GM12892 (cell line): ENCODE results near the gene MAN2B1. TPM values are rescaled to one million over a fixed set of nuclear protein-coding genes. Genes with fewer than 3 reads are reported as not detected.
"Not testable (repeated sequence)": the region's sequence is repeated elsewhere in the genome, so short reads cannot be mapped to it uniquely, and the experiment has no call there.

Experiments used
- DNase-seq: peaks from one replicate; pipeline ENCODE4 v3.0.0; 2011; ENCODE audit not compliant: insufficient read length
- FAIRE-seq: peaks from 2 replicates; lab custom pipeline; 2011; peaks lifted over from hg19 to GRCh38; lab: Jason Lieb, UNC
- POLR2A ChIP-seq: IDR thresholded peaks from 2 replicates; pipeline ENCODE4 v1.6.1; 2011; ENCODE audit warnings: low read depth, low read length, control low read depth
- POLR2AphosphoS5 ChIP-seq: IDR thresholded peaks from 2 replicates; pipeline ENCODE4 v1.6.1; 2011; ENCODE audit warnings: low read depth, low read length, control low read depth
- TAF1 ChIP-seq: IDR thresholded peaks from 2 replicates; pipeline ENCODE4 v1.6.1; 2011; ENCODE audit warnings: low read depth, mild to moderate bottlenecking, control low read depth, low read length, borderline replicate concordance
- polyA plus RNA-seq: library from polyadenylated mRNA; unstranded; fragments of >200 nt; gene quantifications from one replicate; pipeline ENCODE4 v1.2.1, GENCODE V29; 2012; ENCODE audit warnings: missing spikeins, inconsistent platforms; ENCODE audit not compliant: missing spikeins

The MAN2B1 gene
- polyA plus RNA-seq: 74.6 TPM

DNA sequence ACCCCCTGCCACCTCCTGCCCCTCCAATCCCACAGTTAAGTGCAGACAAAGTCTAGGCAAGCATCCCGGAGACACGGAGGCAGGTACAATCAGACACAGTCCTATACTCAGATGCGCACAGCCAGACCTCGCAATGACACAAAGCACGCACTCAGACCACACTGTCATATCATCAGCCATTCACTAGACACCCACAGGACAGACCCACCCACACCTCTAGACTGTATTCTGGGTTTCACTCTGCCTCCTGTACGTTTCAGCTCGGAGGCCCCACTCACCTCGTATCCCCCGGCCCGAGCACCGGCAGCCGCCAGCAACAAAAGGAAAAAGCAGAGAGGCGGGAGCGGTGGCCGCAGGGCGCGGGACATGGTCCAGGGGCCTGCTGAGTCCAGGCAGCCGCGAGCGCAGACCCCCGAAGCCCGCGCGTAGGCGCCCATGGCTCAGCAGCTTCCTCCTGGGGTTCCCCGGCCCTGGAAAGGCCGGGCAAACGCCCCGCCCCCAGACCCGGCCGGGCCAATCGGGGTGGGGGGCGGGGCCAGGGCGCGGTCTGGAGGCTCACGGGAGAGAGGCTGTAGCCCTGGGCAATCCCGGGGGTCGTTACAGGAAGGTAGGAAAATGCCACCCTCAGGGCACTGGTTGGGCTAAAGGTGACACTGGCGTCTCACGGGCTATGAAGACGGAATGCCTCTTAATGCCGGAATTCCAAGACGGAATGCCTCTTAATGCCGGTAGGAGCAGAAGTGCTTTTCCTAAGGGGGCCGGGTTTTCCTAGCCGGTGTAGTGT is at the start of gene MAN2B1, which contains the start of gene WDR83:
Gene MAN2B1, minus strand, starts transcription at position 478 of the 784 bp plus-strand sequence. Its CDS starts 41 bp downstream, at position 437.
Gene WDR83, plus strand, starts transcription at position 543 of the 784 bp plus-strand sequence. CDS start 2,984 bp downstream, outside the sequence.
- FAIRE-seq (peak; percentile 92), DNase-seq (peak; percentile 96)
- TF ChIP-seq POLR2A (peak; percentile 75; the same call in 1 of the 2 replicates), TAF1 (peak; percentile 71; the same call in 1 of the 2 replicates), POLR2AphosphoS5 (peak; percentile 52; the same call in 1 of the 2 replicates)

DNA sequence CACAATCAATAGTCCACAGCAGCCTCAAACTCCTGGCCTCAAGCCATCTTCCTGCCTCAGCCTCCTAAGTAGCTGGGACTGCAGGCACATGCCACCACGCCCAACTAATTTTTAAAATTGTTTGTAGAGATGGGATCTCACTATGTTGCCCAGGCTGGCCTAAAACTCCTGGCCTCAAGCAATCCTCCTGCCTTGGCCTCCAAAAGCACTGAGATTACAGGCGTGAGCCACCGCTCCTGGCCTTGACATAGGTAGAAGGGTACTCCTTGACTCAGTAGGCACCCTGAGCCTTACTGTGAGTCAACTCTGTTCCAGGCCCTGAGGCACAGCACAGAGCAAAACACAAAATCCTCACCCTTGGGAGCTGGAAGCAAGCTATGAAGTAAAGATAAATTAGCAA is 49.4 kb upstream of the MAN2B1 start:
- TF ChIP-seq POLR2AphosphoS5 (no peak), POLR2A (no peak), TAF1 (no peak)
- FAIRE-seq: no peak
- DNase-seq: no peak

DNA sequence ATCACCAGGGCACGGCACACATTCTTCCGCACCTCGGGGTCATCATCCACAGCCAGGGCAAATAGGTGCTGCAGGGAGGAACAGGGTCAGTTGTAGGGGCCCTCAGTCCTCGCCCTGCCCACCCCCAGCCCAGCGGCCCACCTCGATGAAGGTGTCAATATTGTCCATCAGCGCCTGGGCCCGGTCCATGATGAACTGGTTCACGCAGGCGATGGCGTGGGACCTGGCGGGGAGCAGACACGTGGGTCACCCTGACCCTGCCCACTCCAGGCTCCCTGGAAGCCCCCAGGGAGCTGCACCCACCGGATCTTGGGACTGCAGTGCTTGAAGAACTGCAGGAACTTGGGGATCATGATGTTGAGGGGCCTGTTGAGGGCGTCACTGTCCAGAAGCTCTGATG is 48.6 kb upstream of the MAN2B1 start:
- no peak for DNase-seq
- no peak for FAIRE-seq
- TF ChIP-seq POLR2A (no peak), POLR2AphosphoS5 (no peak), TAF1 (no peak)

DNA sequence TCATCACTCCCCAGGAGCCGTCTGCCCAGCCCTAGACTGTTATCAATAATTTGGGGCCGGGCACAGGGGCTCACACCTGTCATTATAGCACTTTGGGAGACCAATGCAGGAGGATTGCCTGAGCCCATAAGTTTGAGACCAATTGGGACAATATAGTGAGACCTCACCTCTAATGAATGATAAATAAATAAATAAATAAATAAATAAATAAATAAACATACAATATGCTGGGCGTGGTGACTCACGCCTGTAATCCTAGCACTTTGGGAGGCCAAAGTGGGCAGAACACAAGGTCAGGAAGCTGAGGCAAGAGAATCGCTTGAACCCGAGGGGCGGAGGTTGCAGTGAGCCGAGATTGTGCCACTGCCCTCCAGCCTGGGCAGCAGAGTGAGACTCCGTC is 46.8 kb upstream of the MAN2B1 start:
- FAIRE-seq, DNase-seq: not testable (repeated sequence)

DNA sequence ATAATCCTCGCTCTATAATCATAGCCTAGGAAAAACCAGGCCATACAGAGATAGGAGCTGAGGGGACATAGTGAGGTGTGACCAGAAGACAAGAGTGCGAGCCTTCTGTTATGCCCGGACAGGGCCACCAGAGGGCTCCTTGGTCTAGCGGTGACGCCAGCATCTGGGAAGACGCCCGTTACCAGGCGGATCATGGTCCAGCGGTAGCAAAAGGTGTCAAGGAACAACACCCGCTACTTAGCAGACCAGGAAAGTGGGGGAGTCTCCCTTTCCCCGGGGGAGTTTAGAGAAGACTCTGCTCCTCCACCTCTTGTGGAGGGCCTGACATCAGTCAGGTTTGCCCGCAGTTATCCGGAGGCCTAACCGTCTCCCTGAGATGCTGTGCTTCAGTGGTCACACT is 45.5 kb upstream of the MAN2B1 start:
- not testable (repeated sequence) for FAIRE-seq, DNase-seq

DNA sequence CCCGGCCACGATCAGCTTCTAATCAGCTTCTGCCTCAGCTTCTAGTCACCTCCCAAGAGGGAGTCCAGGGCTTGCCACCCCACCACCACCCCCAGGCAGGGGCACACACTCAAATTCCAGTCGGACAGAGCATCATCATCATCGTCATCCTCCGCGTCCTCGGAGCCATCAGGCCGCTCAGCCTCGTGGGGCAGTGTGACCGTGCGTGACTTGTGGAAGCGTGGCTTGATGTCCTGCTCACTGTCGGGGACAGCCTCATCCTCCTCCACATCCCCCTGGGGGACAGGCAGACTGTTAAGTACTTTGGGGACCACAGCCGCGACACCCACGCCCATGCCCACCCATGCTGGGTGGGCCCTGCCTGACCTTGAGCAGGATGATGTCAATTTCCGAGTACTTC is 44.6 kb upstream of the MAN2B1 start:
- FAIRE-seq (no peak), DNase-seq (no peak)
- TF ChIP-seq TAF1: no peak
- no peak for TF ChIP-seq POLR2AphosphoS5
- no peak for TF ChIP-seq POLR2A

DNA sequence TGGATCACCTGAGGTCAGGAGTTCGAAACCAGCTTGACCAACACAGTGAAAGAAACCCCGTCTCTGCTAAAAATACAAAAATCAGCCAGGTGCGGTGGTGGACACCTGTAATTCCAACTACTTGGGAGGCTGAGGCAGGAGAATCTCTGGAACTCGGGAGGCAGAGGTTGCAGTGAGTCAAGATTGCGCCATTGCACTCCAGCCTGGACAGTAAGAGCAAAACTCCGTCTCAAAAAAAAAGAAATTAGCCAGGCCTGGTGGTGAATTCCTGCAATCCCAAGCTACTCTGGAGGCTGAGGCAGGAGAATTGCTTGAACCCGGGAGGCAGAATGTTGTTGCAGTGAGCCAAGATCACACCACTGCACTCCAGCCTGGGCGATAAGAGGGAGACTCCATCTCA is 42.1 kb upstream of the MAN2B1 start:
- FAIRE-seq (no peak), DNase-seq (no peak)
- TF ChIP-seq POLR2A (no peak), TAF1 (no peak), POLR2AphosphoS5 (no peak)

DNA sequence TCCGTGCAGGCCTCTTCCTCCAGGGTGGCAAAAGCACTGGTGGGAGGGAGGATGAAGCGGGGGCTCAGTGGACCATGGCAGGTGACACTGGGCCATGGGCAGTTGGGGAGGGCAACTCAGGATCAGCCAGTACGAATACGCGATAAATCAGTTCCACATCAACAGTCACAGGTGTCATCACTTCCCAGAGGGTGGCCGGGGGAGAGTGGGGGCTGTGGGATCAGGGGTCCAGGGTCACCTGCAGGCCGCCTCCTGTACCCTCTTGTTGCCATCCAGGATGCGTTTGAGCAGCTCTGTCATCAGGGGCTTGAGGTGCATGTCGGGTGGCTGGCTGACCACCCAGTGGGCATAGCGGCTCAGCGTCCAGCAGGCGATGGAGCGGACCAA is 39.8 kb upstream of the MAN2B1 start:
- DNase-seq: no peak
- FAIRE-seq: no peak
- no peak for TF ChIP-seq TAF1

DNA sequence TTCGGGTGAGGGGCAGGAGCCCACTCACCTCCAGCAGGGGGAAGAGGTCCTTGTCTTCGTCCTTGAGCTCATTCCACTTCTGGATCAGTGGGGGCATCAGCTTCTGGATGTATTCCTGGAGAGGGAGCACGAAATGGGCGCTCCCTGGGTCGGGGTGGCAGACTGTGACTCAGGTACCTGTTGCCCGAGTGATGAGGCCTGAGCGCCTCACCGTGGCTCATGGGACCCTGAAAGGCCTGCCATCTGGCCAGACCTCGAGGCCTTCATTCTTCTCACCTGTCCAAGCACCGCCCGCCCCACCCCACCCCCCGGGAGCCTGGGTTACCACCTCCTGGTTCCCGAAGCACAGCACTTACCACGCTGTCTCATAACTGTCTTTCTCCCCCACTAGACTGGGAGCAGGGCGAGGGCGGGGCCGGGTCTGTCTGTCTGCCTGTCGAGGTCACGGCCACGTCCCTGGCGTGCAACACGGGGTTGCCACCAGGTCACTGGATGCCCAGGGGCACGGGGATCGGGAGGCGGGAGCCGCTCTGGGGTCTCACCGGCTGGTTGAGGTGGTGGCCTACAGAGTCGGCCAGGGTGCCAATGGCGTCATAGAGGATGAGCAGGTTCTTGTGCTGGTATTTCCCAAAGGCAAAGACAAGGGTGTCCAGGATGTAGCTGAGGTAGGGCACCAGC is 39.3 kb upstream of the MAN2B1 start:
- no peak for TF ChIP-seq TAF1
- TF ChIP-seq POLR2AphosphoS5: no peak
- no peak for TF ChIP-seq POLR2A
- FAIRE-seq: no peak
- DNase-seq: no peak

DNA sequence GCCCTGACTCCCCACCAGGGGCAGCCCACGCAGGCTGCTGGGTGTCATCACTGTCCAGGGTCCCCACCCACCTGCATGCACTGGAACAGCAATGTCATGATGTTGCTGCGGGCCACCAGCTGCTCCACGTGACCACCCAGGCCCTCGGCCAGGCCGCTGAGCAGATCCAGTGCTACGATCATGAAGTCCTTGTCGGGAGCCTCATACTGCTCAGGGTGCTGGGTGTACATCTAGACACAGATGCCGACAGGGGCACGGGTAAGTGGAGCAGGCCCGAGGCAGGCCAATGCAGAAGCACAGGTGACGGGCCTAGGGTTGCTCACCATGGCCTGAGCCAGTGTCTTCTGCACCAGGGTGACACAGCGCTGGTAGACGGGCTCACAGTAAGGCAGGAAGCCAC is 38.6 kb upstream of the MAN2B1 start:
- TF ChIP-seq TAF1 (no peak), POLR2AphosphoS5 (no peak), POLR2A (no peak)
- DNase-seq (no peak), FAIRE-seq (no peak)

DNA sequence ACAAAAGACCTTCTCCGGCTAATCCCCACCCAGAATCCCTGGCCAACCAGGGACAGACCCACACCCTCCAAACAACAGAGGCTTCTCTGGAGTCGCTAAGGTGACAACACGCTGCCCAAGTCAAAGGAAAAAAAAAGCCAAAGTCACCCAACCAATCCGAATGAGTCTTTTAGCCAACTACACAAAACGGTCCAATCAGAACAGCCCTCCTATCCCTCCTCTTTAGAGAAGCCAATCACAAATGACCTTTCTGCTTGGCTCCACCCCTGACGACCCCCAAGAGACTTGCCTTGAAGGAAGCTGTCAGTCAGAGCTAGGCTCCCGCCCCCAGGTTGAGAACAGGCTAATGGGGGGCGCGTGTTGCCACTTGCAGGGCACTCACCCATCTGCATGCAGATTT is 36.5 kb upstream of the MAN2B1 start:
- TF ChIP-seq POLR2A: no peak
- no peak for TF ChIP-seq TAF1
- TF ChIP-seq POLR2AphosphoS5: no peak
- FAIRE-seq (no peak), DNase-seq (no peak)
